ENCODE data around the gene KCNQ5.

Gene KCNQ5

DNA sequence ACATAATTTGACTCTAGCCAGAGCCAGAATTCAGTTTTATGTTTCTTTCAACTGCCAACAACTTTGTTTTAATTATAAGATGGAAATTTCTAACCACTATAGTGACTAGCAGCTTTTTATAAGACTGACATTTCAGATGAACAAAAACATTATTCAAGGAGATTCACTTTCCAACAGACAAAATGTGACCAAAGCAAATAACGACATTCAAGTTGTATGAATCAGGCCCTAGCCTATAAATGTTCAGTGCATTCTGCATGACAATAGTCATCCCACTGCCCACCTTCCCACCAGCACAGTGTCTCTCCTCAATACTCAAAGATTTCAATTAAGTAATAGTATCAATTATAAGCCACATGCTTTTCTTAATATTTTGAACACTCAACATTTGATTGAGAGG, 402.7 kb downstream of the KCNQ5 start:
- DNase-seq = peak; percentile 1

DNA sequence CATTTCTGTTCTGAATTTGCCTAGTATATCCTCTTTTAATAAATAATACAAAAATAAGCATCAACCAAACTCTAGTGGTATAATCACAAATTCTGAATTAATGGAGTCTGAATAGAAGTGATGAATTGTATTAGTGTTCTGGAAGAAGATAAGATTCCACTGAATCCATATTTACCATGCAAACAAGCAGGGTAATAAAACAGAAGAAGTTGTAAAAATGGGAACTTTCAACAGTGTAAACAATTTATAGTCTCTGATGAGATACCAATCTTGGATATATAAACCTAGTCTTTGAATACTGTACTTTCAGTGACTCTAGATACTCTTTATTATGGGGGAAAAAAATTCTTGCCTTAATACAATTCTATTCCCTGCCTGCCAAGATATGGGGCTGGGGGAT, 405.8 kb downstream of the KCNQ5 start:
- DNase-seq = no peak

DNA sequence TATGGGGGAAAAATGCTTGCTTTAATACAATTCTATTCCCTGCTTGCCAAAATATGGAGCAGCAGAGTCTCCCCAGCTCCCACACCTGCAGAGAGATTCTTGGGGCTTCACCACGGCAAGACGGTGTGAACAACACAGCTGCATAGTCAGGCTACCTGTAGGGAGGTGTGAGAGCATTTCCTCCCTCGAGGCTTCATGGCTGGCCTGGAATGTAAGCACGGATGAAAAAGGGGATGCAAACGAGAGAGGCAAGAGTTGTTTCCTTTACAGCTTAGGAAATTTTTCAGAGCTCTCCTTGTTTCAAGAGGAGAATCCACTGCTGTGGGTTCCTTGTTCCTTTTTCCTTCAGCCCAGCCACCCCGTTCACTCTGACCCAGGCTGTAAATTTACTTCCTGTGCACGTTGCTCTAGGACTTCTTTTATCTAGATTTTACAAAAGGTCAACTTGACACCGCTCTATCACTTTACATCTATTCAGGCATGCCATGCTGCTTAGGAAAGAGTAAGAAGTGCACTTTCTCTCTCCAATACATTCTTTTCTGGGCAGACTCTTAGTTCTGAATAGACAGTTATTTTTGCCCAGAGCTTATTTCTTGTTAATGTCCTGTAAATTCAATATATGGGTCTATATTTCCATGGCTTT, 406.4 kb downstream of the KCNQ5 start:
- no peak for DNase-seq

DNA sequence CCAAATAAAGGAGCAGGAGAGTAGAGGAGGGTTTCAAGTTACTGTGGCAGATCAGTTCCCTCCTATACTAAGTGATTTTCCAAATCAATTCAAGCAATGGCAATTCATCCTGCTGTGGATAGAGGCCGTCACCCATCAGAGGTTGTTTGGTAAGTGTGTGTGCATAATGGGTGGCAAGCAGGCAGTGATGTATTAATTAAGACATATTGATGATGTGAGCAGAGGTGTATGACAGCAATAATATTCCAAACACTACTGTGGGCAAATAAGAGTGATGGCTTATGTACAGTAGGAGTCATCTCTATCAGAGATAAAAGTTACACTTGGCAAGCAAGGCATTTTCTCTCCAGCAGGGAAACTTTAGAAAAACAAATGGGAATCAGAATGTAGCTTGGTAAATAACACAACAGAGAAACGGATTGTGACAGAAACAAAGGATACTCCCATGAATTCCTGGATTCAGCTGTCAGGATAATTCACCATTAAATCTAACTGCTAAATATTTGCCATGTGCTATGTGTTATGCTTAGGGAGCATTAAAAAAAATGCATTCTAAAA, 407.1 kb downstream of the KCNQ5 start:
- DNase-seq = no peak

DNA sequence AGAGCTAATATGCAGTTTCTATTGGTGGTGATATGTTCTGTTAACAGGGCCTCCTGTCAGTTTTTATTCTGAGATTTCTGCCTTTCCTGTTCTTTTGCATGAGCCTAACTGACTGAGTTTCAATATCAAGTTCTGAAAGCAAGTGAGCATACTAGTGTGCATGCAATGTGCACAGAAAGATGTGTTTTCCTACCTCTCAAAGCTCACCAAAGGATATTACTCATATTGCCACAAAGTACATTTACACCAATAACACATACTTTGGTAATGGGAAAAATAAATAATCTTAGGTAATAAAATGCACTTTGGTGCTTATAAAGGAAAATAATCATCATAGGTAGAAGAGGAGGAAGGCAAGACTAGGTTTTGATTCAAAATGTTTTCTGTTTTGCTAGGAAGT, 408.4 kb downstream of the KCNQ5 start:
- no peak for DNase-seq

DNA sequence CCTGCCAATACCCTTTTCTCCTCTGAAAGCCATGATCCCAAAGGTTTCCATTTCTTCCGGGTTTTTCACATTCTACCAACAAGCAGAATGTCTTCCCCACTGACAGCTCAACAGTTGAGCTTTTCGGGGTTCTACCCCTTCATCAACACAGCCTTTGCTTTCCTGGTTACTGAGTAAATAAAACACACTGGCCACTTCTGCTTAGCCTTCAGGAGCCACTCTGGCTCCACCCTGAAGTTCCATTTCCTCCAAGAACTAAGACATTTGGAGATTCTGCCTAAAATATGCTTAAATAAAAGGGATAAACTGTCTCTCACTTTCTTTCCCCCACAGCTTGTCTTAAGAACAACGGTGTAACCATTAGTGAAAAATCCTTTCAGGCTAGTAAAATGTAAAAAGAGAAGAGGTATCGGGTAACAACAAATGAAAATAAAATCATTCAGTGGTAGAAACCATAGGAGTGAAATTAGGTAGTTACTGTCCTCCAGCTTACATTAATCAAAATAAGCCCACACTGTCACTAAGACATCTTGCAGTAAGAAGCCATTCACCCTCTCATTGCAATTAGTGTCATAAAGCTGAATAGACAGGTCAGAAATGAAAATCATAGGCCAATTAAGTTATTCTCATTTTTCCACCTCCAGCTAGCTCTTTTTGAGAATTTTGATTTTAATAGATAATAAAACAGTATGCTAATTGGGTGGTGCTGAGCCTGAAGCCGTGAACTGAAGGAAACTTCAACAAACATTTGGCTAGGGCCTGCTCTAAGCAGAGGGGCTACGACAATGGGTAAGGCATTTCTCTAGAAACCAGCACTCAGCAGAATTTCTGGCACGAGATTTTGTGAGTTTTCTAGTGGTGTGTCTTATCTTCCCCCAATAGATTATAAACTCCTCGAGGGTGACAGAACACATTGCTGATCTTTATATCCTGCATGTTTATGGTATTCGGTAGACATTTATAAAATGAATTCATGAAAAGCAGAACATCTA, 409.2 kb downstream of the KCNQ5 start:
- DNase-seq = no peak

DNA sequence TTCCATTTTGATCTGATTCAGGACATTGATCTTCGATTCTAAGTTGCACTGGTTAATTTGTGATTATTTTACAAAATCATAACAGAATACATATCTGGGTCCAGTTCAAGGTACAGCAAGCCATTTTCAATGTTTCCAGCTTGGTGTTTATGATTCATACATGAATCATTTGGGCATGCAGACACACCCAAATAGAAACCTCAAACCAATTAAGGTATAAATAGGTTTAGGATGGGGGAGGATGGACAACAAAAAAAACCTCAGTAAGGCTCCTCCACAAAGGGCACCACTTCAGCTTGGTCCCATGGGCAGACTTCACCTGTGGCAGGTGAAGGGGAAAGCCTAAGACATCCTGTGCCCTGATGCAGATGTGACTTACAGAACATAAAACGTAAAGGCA, 410.7 kb downstream of the KCNQ5 start:
- peak; percentile 15 for DNase-seq

DNA sequence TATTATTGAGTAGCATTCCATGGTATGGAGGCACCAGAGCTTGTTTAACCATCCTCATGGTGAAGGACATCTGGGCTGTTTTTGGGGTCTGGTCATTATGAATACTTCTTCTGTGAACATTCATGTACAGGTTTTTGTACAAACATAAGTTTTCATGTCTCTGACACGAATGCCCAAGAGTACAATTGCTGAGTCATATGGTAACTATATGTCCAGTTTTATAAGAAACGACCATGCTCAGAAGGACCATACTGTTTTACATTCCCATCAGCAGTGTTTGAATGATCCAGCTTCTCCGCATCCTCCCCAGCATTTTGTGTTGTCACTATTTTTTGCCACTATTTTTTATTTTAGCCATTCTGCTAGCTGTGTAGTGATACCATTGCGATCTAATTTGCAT, 414.8 kb downstream of the KCNQ5 start:
- DNase-seq = no peak

DNA sequence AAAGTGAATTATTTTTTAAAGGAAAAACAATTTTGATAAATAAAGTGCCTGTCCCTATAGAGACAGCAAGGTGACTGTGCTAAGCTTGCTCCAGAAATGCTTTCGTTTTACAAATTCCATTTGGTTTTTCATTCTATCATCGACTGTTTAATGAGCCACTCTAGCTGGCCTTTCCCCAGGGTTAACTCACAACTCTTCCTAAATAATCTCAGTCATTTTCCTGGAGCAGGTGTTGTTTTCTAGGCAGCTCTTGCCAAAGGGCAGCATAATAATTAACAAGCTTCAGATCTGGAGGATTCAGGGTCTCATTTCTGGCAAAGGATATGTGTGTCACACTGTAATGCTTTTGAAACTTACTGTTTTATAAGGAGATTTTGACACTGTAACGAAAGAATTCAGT, 419.2 kb downstream of the KCNQ5 start:
- DNase-seq = no peak

DNA sequence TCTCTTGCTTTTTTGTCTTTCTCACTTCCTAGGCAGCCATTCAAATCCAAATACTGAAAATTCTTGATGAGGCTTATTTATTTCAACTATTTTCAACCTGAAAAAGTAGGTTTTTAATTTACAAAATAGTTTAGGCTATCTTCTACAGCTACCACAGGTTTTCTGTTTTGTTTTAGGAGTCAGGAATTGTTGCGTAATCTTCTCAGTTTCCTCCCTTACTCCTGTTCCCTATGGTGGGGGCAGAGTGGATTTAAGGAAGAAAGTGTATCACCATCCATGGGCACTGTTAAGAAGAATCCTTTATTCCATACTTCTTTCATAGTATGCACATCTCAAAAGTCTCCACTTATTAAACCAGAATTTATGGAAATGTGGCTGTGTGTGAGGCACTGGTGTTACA, 421.0 kb downstream of the KCNQ5 start:
- DNase-seq = no peak

DNA sequence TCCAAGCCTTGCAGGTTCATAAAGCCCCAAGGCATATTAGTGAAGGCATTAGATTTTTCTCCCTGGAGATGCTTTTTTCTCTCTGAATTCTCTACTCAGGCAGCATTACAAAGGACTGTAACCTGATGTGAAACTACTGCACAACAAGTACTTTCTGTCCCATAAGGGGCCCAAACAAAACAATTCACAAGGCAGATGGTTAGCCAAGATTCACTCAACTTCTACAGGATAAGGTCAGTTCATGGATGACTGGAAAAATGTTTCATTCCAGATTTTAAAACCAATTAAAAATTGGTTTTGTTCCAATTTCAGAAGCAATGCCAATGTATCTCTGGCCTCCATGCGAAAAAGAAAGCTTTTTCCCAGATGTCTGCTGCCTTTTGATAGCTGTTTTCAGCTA, 421.6 kb downstream of the KCNQ5 start:
- DNase-seq = no peak

DNA sequence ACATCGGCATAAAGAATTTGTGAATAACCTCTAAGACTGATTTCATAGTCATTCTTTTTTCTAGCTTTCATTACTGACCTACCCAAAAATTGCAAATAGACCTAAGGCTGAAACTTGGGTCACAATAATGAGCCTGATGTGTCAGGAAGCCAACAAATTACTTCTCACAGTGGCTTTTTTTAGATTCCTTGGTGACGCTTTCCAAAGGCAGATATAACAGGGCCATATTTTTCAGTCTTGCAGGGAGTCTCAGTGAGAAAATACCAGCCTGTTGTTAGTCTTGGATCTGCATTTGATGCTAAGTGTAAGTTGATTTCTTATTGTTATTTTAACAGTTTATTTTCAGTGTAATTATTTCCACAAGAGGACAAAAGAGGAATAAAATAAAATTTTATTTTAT, 423.7 kb downstream of the KCNQ5 start:
- no peak for DNase-seq

DNA sequence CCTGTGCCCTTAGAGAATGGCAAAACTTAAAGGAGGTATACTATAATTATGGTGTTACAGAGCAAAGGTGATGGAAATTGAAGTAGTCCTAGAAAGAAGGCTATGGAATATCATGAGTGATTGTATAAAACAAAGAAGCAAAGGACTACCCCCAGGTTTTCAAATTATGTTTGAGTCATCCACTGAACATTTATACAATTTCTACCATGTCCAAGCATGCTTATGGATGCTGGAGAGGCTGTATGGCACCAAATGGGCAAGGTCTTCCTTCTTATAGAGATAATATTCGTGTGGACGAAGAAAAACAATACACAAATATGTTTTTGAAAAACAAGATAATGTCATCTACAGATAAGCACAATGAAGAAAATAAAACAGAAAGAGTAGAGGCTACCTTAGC, 425.9 kb downstream of the KCNQ5 start:
- no peak for DNase-seq

DNA sequence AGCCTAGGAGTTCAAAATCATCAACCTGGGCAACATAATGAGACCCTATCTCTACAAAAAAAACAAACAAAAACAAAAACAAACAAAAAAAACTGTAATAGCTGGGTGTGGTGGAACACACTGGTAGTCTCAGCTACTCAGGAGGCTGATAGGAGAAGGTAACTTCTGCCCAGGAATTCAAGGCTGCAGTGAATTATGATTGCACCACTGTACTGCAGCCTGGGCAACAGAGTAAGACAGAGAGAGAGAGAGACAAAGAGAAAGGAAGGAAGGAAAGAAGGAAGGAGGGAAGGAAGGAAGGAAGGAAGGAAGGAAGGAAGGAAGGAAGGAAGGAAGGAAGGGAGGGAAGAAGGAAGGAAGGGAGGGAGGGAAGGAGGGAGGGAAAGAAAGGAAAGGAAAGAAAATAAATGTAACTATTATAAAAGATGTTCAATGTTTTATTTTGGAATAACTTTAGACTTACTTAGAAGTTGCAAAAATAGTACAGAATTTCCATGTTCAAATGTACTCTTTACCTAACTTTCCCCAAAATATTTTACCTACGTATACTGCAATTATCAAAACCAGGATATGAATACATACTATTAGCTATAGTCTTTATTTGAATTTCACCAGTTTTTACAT, 428.2 kb downstream of the KCNQ5 start:
- no peak for DNase-seq

DNA sequence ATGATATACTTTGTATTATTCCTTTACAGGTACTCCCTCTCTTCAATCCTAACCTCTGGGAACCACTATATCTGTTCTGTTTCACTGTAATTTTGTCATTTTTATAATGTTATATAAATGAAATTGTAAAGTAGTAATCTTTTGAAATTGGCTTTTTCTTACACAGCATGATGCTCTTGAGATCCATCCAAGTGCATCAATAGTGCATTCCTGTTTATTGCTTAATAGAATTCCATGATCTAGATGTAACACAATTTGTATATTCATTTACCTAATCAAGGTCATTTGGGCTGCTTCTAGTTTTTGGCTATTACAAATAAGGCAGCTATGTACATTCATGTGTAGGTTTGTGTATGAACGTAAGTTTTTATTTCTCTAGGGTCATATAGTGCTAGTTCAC, 428.8 kb downstream of the KCNQ5 start:
- no peak for DNase-seq

DNA sequence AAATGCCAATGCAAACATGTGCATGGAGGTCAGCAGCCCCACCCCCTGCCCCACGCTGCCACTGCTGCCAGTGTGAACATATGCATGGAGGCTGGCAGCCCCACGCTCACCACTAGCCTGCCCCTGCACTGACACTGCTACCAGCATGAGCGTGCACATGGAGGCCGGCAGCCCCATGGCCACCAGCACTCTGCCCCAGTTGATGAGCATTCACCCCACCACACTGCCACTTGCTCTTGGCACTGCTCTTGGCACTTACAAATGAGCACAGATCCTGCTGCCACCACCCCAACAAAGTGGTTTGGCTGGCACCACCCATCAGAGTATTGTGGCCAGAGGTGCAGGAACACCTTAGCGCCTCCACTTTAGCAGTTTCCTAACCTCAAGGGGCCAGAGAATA, 429.3 kb downstream of the KCNQ5 start:
- no peak for DNase-seq

DNA sequence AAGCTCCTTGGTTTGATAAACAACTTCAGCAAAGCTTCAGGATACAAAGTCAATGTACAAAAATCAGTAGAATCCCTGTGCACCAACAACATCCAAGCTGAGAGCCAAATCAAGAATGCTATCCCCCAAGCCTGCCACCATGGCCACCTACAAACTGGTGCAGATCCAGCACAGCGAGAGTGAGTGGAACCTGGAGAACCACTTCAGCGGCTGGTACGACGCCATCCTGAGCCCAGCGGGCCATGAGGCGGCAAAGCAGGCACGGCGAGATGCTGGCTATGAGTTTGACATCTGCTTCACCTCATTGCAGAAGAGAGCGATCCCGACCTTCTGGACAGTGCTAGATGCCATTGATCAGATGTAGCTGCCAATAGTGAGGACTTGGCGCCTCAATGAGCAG, 433.1 kb downstream of the KCNQ5 start:
- no peak for DNase-seq

DNA sequence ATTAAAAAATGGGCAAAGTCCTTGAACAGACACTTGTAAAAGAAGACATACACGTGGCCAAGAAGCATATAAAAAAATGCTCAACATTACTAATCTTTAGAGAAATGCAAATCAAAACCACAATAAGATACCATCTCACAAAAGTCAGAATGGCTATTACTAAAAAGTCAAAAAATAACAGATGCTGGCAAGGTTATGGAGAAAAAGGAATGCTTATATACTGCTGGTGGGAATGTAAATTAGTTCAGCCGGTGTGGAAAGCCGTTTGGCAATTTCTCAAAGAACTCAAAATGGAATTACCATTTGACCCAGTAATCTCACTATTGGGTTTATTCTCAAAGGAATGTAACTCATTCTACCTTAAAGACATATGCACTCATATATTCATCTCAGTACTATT, 436.9 kb downstream of the KCNQ5 start:
- DNase-seq = peak; percentile 16

DNA sequence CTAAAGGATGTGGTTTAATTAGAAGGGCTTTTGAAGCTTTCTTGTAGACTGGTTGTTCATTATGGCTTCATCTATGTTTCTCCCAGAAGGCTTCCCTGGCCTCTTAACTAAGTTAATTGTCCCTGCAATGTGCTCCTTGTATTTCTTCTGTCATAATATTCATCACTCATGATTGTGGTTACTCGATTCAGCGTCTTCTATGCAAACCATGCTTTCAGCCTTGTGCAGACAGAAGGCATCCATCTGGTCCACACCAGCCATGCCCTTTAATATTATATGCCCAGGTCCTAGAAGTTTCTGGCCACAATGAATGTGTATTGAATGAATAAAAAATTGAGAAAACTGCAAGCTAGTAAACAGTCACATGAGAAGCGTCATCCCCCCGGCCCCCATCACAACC, 440.3 kb downstream of the KCNQ5 start:
- DNase-seq = no peak

DNA sequence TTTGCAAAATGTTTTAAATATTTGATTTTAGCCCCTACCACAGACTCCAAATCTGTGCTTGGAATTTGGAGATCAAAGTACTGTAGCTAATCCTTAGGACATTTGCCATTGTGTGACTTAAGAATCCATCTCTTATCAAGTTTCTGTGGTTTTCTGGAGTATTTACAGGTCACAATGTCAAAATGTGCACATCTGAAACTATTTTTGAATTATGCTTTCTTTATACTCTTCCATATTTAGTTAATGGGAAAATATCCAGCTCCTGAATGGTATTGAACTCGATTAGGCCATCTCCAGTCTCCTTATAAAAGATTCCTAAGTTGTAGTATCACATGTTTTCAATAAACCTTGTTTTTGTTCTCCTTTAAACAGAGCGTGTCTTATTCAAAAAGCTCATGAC, 441.0 kb downstream of the KCNQ5 start:
- DNase-seq = peak; percentile 23

DNA sequence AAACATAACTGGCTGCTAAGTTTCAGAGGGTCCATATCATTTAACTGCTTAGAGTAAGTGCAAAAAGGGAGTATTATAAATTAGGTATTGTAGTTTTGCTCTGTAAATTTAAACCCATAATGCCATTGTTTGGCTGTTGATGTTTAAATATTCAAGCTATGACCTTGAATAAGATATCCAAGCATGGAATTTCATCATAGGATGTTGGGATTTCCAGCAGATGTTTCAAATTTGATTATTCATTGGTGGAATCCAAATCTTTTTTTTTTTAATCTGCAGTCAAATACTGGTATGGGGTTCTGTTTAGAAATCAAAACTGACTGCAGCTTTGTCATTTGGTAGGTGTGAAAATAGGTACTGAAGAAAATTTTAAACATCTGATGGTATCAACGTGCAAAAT, 442.4 kb downstream of the KCNQ5 start:
- peak; percentile 2 for DNase-seq

DNA sequence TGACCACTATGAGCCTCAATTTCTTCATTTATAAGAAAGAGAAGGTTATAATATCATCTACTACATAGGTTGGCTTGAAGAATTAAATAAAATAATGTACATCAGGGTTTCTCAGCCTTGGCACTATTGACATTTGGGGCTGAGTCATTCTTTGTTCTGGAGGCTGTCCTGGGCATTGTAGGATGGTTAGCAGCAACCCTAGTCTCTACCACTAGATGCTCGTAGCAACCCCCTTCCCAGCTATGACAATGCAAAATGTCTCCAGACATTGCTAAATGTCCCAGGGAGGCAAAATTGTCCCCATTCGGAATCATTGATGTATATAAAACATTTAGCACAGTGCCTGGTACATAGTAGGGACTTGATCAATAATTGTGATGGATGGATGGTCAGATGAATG, 451.4 kb downstream of the KCNQ5 start:
- DNase-seq = no peak

DNA sequence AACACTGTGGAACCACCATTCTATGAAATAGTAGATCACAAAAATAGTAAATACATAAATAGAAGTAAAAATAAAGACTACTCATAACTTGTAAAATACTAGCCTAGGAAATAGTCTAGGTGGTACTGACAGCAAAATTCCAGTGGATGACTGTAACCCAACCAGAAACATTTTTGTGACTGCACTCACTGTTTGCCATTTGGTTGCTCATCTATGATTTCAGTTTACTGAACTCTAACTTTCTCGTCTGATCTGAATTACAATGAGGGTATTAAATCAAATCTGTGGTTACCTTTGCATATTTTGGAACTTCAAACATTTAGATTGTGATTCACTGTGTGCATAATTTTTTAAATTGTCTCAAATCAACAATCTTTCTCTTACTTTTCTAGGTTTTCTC, 452.3 kb downstream of the KCNQ5 start:
- peak; percentile 64 for DNase-seq

Measured in fibroblast of skin of back (primary cell).